GM12875 (cell line): ENCODE results near the gene HTT.

Experiments
- H3K4me3 ChIP-seq: one replicate; pipeline ENCODE4 v1.5.1; 2011; ENCODE audit warnings: low read depth, low read length, control low read depth
- CTCF ChIP-seq: IDR thresholded peaks from 2 replicates; pipeline ENCODE4 v1.5.1; 2011; ENCODE audit warnings: low read depth, mild to moderate bottlenecking, control low read depth, inconsistent platforms, low read length, moderate library complexity, borderline replicate concordance; ENCODE audit not compliant: insufficient read depth

Gene HTT

DNA sequence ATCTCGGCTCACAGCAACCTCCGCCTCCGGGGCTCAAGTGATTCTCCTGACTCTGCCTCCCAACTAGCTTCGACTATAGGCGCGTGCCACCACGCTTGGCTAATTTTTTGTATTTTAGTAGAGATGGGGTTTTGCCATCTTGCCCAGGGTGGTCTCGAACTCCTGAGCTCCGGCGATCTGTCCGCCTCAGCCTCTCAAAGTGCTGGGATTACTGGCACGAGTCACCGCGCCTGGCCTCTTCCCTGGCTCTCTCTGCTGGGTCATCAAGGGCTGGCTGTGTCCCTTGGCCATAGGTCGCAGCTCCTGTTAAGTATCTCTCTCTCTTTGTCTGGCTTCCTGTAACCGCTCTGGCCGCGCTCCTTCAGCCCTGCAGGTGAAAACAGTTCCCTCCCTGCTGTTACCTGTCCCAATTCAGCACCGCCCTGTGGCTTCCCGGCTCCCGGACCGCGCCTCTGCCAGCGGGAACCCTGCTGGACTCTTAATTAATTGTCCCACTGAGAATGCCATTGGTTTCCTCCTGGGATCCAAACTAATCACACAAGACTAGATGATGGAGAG lies 217.0 kb downstream of the HTT start:
- no peak for TF ChIP-seq CTCF

GRCh38 chr4:3291969-3292570 lies 217.6 kb downstream of the HTT start:
- peak overlapping the region; percentile 71 for H3K4me3 ChIP-seq
- no peak for TF ChIP-seq CTCF

More for the DNA sequence above, 217.0 kb downstream of the HTT start:
- no peak overlapping the region for H3K4me3 ChIP-seq

GRCh38 chr4:3292571-3293400 lies 218.3 kb downstream of the HTT start, which contains the start of gene RGS12:
Gene RGS12 (plus strand): TSS chr4:3293021. CDS start chr4:3316171, 23,150 bp downstream.
- H3K4me3 ChIP-seq: peak within 1 kb of the TSS; percentile 71
- TF ChIP-seq CTCF: no peak
